HT-29 (cell line): Measurements from ENCODE around the gene MZB1. TPM values are rescaled to one million over a fixed set of nuclear protein-coding genes. Genes with fewer than 3 reads are reported as not detected.

Experiments used
- total RNA-seq: library from RNA; depleted of rRNA; stranded (reverse); fragments of >200 nt; shearing (Covaris generic); gene quantifications from 2 replicates; pipeline ENCODE4 v1.2.3, GENCODE V29; 2014; rRNA removed

MZB1 gene
- total RNA-seq, 1 experiment from 2014 or later, result 0.25 TPM

Other genes with a start within 250 kb of the MZB1 start
- 23.1 and 32.1 TPM in 2 replicates for gene SIL1, start 191.5 kb downstream of the MZB1 start, total RNA-seq
- gene MATR3, start 96.2 kb downstream of the MZB1 start, total RNA-seq, result 179 and 199 TPM in 2 replicates
- 28.5 and 29.4 TPM in 2 replicates for gene PAIP2, start 48.1 kb downstream of the MZB1 start, total RNA-seq
- 0.39 and 0.74 TPM in 2 replicates for gene SLC23A1, start 6.6 kb downstream of the MZB1 start, total RNA-seq
- 1.5 and 2.0 TPM in 2 replicates for gene PROB1, start 5.2 kb upstream of the MZB1 start, total RNA-seq
- 3.8 and 10.4 TPM in 2 replicates for gene SPATA24, start 14.2 kb upstream of the MZB1 start, total RNA-seq
- 0.44 and 0.81 TPM in 2 replicates for gene DNAJC18, start 49.6 kb upstream of the MZB1 start, total RNA-seq
- not detected in 2 replicates for gene ECSCR, start 72.8 kb upstream of the MZB1 start, total RNA-seq
- 0.05 TPM in 1 of 2 replicates, not detected in the other for gene SMIM33, start 81.1 kb upstream of the MZB1 start, total RNA-seq
- gene STING1, start 92.8 kb upstream of the MZB1 start, total RNA-seq, result 19.1 and 26.1 TPM in 2 replicates
- 83.5 and 91.9 TPM in 2 replicates for gene UBE2D2, start 171.4 kb upstream of the MZB1 start, total RNA-seq